Naive thymus-derived CD4-positive, alpha-beta T cell (primary cell): ENCODE data around the gene AP5Z1. TPM values are rescaled to one million over a fixed set of nuclear protein-coding genes. Genes with fewer than 3 reads are reported as not detected.

ENCODE experiments used
- ATAC-seq: fragments of 150-1000 bp; cut with Tn5 transposase; 2 replicates; pipeline ENCODE4 v1.10.0; 2021; ENCODE audit warnings: mild to moderate bottlenecking, moderate library complexity
- CTCF ChIA-PET: fragments of 350-600 bp; sonication (Branson Sonifier 250); formaldehyde crosslinking; loops from one replicate; lab custom pipeline; 2021; ENCODE audit warnings: antibody characterized with exemption; lab: Charles Lee
- POLR2A ChIA-PET: fragments of 350-600 bp; sonication (Branson Sonifier 250); formaldehyde crosslinking; loops from one replicate; lab custom pipeline; 2021; ENCODE audit warnings: antibody characterized with exemption, inconsistent platforms; lab: Charles Lee
- DNase-seq, 9 donors: peaks; one replicate each; pipeline versions ENCODE4 v3.0.0 to v3.0.0-alpha.2; 2020 to 2022; ENCODE audit warnings: mixed read lengths in 1 of 9
- H3K27ac ChIP-seq: one replicate; pipeline ENCODE4 v1.7.0; 2013; ENCODE audit warnings: mild to moderate bottlenecking, low read depth, low read length, moderate library complexity
- H3K27me3 ChIP-seq, 2 donors: one replicate each; pipeline ENCODE4 v1.7.0; 2013; ENCODE audit warnings: low read length in 2 of 2, mild to moderate bottlenecking in 2 of 2, moderate library complexity in 2 of 2; ENCODE audit not compliant: control insufficient read depth in 2 of 2, insufficient read depth in 2 of 2
- H3K36me3 ChIP-seq, 3 experiments: 1 replicate in 2 of 3; 2 replicates in 1 of 3; pipeline ENCODE4 v1.7.0; 2013; ENCODE audit warnings: low read length in 3 of 3, mild to moderate bottlenecking in 3 of 3, moderate library complexity in 1 of 3; ENCODE audit not compliant: insufficient read depth in 3 of 3, control insufficient read depth in 2 of 3
- H3K4me1 ChIP-seq, 2 donors: one replicate each; pipeline ENCODE4 v1.7.0; 2013; ENCODE audit warnings: low read length in 2 of 2, mild to moderate bottlenecking in 2 of 2, moderate library complexity in 1 of 2; ENCODE audit not compliant: control insufficient read depth in 2 of 2, insufficient read depth in 2 of 2
- H3K4me3 ChIP-seq: 2 replicates; pipeline ENCODE4 v1.7.0; 2013; ENCODE audit warnings: mild to moderate bottlenecking, low read length
- H3K9me3 ChIP-seq, 3 experiments: 1 replicate in 2 of 3; 2 replicates in 1 of 3; pipeline ENCODE4 v1.7.0; 2013; ENCODE audit warnings: low read length in 3 of 3; ENCODE audit not compliant: control insufficient read depth in 2 of 3
- H3K27ac Mint-ChIP-seq, 9 donors: one replicate each; pipeline ENCODE4 v1.8.0; 2020 to 2022; ENCODE audit warnings: mixed read lengths in 9 of 9, mild to moderate bottlenecking in 8 of 9, moderate library complexity in 5 of 9, inconsistent platforms in 2 of 9
- H3K27me3 Mint-ChIP-seq, 5 donors: one replicate each; pipeline ENCODE4 v1.8.0; 2021 to 2022; ENCODE audit warnings: mixed read lengths in 5 of 5, mild to moderate bottlenecking in 1 of 5
- H3K36me3 Mint-ChIP-seq, 5 donors: one replicate each; pipeline ENCODE4 v1.8.0; 2020 to 2022; ENCODE audit warnings: mixed read lengths in 5 of 5, mild to moderate bottlenecking in 3 of 5, inconsistent platforms in 1 of 5
- H3K4me1 Mint-ChIP-seq, 7 donors: one replicate each; pipeline ENCODE4 v1.8.0; 2020 to 2022; ENCODE audit warnings: mixed read lengths in 7 of 7, mild to moderate bottlenecking in 3 of 7, inconsistent platforms in 1 of 7
- H3K4me3 Mint-ChIP-seq, 10 donors: one replicate each; pipeline ENCODE4 v1.8.0; 2020 to 2022; ENCODE audit warnings: mild to moderate bottlenecking in 10 of 10, mixed read lengths in 10 of 10, moderate library complexity in 6 of 10, inconsistent platforms in 2 of 10
- H3K9me3 Mint-ChIP-seq, 11 donors: one replicate each; pipeline ENCODE4 v1.8.0; 2020 to 2022; ENCODE audit warnings: mixed read lengths in 11 of 11, mild to moderate bottlenecking in 4 of 11, inconsistent platforms in 1 of 11, moderate library complexity in 1 of 11
- intact Hi-C, 2 donors: fragments of 100-400 bp; cut with micrococcal nuclease; formaldehyde crosslinking; loops; one replicate each; pipeline ENCODE4 v1.15.1; 2023
- polyA plus RNA-seq, 2 donors: library from polyadenylated mRNA; unstranded; fragments of 300-500 nt; fragmentation: Illumina TruSeq; gene quantifications; one replicate each; pipeline ENCODE4 v1.2.3, GENCODE V29; 2021
- total RNA-seq, 6 experiments: library from RNA in 5 of 6; stranded (reverse) in 5 of 6; gene quantifications; 1 replicate in 5 of 6; 2 replicates in 1 of 6; pipeline ENCODE4 v1.2.3 and lab custom pipeline; 2021 to 2026

The AP5Z1 gene
- total and polyA plus RNA-seq, 7 experiments from 2014 or later, result 36.7 to 114 (median 87.5) TPM

- DNase-seq, result no peak
- no peak overlapping the region for H3K4me3 Mint-ChIP-seq
- H3K9me3 Mint-ChIP-seq, result peaks cover 0 to 2% (median 0%) of the 10 kb centered on the region in 11 donors
- Histone ChIP-seq H3K27me3 (no peaks in the 10 kb centered on the region), H3K4me3 (no peak overlapping the region), H3K9me3 (no peaks in the 10 kb centered on the region), H3K36me3 (peaks cover 0 to 86% (median 9%) of the 10 kb centered on the region in 3 experiments), H3K27ac (no peak overlapping the region), H3K4me1 (no peaks in the 10 kb centered on the region)
- ChIA-PET POLR2A (interaction anchor here (4.4 kb wide), 1 partner anchor 12 kb away, joined by 23 read pairs; the partner anchor contains the start of gene AP5Z1), CTCF (no interaction called here)
- intact Hi-C loops, result no loop called here
- peaks cover 0 to 30% (median 9%) of the 10 kb centered on the region in 5 donors for H3K36me3 Mint-ChIP-seq
- H3K27ac Mint-ChIP-seq, result peak overlapping the region in 1 of 9 donors; percentile 64
- no peak for ATAC-seq
- peaks cover 0 to 1% (median 0%) of the 10 kb centered on the region in 7 donors for H3K4me1 Mint-ChIP-seq
- H3K27me3 Mint-ChIP-seq, result no peaks in the 10 kb centered on the region
Measured at GRCh38 chr7:4762121-4763055, 13.0 kb upstream of the AP5Z1 start.

- Histone ChIP-seq H3K4me1 (no peaks in the 10 kb centered on the region), H3K9me3 (no peaks in the 10 kb centered on the region), H3K36me3 (peaks cover 0 to 78% (median 9%) of the 10 kb centered on the region in 3 experiments), H3K4me3 (no peak overlapping the region), H3K27me3 (no peaks in the 10 kb centered on the region), H3K27ac (no peak overlapping the region)
- Mint-ChIP-seq H3K9me3 (no peaks in the 10 kb centered on the region), H3K4me3 (no peak overlapping the region), H3K36me3 (peaks cover 0 to 30% (median 9%) of the 10 kb centered on the region in 5 donors), H3K4me1 (peaks cover 0 to 1% (median 0%) of the 10 kb centered on the region in 7 donors), H3K27ac (no peak overlapping the region), H3K27me3 (no peaks in the 10 kb centered on the region)
- ChIA-PET POLR2A (interaction anchor here (4.4 kb wide), 1 partner anchor 12 kb away, joined by 23 read pairs; the partner anchor contains the start of gene AP5Z1), CTCF (no interaction called here)
- no peak for DNase-seq
- intact Hi-C loops, result no loop called here
- ATAC-seq, result no peak
Measured at GRCh38 chr7:4763091-4763793, 12.2 kb upstream of the AP5Z1 start.

GRCh38 chr7:4763794-4764185 is 11.6 kb upstream of the AP5Z1 start:
- POLR2A ChIA-PET, result interaction anchor here (4.4 kb wide), 1 partner anchor 11 kb away, joined by 23 read pairs; the partner anchor contains the start of gene AP5Z1

GRCh38 chr7:4764402-4765007 is 10.9 kb upstream of the AP5Z1 start:
- Histone ChIP-seq H3K4me3 (no peak overlapping the region), H3K9me3 (no peaks in the 10 kb centered on the region), H3K4me1 (no peaks in the 10 kb centered on the region), H3K36me3 (peaks cover 0 to 65% (median 4%) of the 10 kb centered on the region in 3 experiments), H3K27me3 (no peaks in the 10 kb centered on the region), H3K27ac (no peak overlapping the region)
- intact Hi-C loops, result no loop called here
- no peak overlapping the region for H3K4me3 Mint-ChIP-seq
- ATAC-seq (no peak), DNase-seq (no peak)
- CTCF ChIA-PET, result no interaction called here
- POLR2A ChIA-PET, result interaction anchor here (2.9 to 4.4 kb wide), 2 partner anchors 10 kb away, joined by 10 to 23 read pairs; partner anchors contain the start of gene AP5Z1
- peaks cover 0 to 30% (median 9%) of the 10 kb centered on the region in 5 donors for H3K36me3 Mint-ChIP-seq
- H3K9me3 Mint-ChIP-seq, result no peaks in the 10 kb centered on the region
- peaks cover 0 to 3% (median under 1%) of the 10 kb centered on the region in 7 donors for H3K4me1 Mint-ChIP-seq
- H3K27ac Mint-ChIP-seq, result peak overlapping the region in 2 of 9 donors; percentile 51 to 81
- no peaks in the 10 kb centered on the region for H3K27me3 Mint-ChIP-seq

More at GRCh38 chr7:4763794-4764185, 11.6 kb upstream of the AP5Z1 start:
- Mint-ChIP-seq H3K4me1 (peaks cover 0 to 1% (median 0%) of the 10 kb centered on the region in 7 donors), H3K4me3 (no peak overlapping the region), H3K9me3 (no peaks in the 10 kb centered on the region), H3K27ac (no peak overlapping the region), H3K27me3 (no peaks in the 10 kb centered on the region), H3K36me3 (peaks cover 0 to 30% (median 9%) of the 10 kb centered on the region in 5 donors)
- intact Hi-C loops, result no loop called here
- Histone ChIP-seq H3K27me3 (no peaks in the 10 kb centered on the region), H3K4me3 (no peak overlapping the region), H3K4me1 (no peaks in the 10 kb centered on the region), H3K27ac (no peak overlapping the region), H3K9me3 (no peaks in the 10 kb centered on the region), H3K36me3 (peaks cover 0 to 72% (median 4%) of the 10 kb centered on the region in 3 experiments)
- DNase-seq (no peak), ATAC-seq (no peak)
- CTCF ChIA-PET, result no interaction called here

- Histone ChIP-seq H3K4me3 (no peak overlapping the region), H3K27me3 (no peaks in the 10 kb centered on the region), H3K36me3 (peaks cover 0 to 51% (median 0%) of the 10 kb centered on the region in 3 experiments), H3K27ac (no peak overlapping the region), H3K4me1 (no peaks in the 10 kb centered on the region), H3K9me3 (no peaks in the 10 kb centered on the region)
- H3K27ac Mint-ChIP-seq, result peak overlapping the region in 1 of 9 donors; percentile 43
- intact Hi-C loops, result no loop called here
- DNase-seq (no peak), ATAC-seq (no peak)
- no peak overlapping the region for H3K4me3 Mint-ChIP-seq
- peaks cover 0 to 13% (median 9%) of the 10 kb centered on the region in 7 donors for H3K4me1 Mint-ChIP-seq
- peaks cover 0 to 22% (median 5%) of the 10 kb centered on the region in 5 donors for H3K36me3 Mint-ChIP-seq
- H3K27me3 Mint-ChIP-seq, result no peaks in the 10 kb centered on the region
- POLR2A ChIA-PET, result interaction anchor here (2.9 kb wide), 1 partner anchor 9 kb away, joined by 10 read pairs; the partner anchor contains the start of gene AP5Z1
- no peaks in the 10 kb centered on the region for H3K9me3 Mint-ChIP-seq
- CTCF ChIA-PET, result no interaction called here
Measured at GRCh38 chr7:4765776-4766490, 9.5 kb upstream of the AP5Z1 start.
